Measurements from ENCODE around the gene FNBP1.
"Not testable (repeated sequence)": the region's sequence is repeated elsewhere in the genome, so short reads cannot be mapped to it uniquely, and the experiment has no call there.

The FNBP1 gene

DNA sequence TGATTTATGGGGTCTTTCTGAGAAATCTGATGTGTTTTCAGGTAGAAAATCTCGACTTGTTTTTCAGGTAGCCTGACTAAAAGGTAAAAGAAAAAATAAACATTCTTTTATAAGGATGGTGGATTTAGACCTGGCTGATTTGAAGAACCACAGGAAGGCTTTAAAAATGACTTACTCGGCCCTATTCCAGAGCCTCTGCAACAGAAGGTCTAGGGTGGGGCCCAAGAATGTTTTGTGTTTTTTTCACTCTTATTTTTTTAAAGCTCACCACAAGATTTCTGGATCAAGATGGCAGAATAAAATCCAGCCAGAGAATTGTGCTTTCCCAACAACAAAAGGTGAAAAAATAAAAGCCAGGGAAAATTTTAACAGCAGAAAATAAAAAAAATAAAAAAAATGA, 59.1 kb downstream of the FNBP1 start (continued):
- TF ChIP-seq, protein P1, sequence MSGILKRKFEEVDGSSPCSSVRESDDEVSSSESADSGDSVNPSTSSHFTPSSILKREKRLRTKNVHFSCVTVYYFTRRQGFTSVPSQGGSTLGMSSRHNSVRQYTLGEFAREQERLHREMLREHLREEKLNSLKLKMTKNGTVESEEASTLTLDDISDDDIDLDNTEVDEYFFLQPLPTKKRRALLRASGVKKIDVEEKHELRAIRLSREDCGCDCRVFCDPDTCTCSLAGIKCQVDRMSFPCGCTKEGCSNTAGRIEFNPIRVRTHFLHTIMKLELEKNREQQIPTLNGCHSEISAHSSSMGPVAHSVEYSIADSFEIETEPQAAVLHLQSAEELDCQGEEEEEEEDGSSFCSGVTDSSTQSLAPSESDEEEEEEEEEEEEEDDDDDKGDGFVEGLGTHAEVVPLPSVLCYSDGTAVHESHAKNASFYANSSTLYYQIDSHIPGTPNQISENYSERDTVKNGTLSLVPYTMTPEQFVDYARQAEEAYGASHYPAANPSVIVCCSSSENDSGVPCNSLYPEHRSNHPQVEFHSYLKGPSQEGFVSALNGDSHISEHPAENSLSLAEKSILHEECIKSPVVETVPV (CRISPR knock-in tag; IDR thresholded peaks at IDR 0.05), result no peak
- TF ChIP-seq ZFP3 (CRISPR knock-in tag; IDR thresholded peaks at IDR 0.05) (no peak), ZFP30 (CRISPR knock-in tag; IDR thresholded peaks at IDR 0.05) (no peak)
- TF ChIP-seq, protein P2, sequence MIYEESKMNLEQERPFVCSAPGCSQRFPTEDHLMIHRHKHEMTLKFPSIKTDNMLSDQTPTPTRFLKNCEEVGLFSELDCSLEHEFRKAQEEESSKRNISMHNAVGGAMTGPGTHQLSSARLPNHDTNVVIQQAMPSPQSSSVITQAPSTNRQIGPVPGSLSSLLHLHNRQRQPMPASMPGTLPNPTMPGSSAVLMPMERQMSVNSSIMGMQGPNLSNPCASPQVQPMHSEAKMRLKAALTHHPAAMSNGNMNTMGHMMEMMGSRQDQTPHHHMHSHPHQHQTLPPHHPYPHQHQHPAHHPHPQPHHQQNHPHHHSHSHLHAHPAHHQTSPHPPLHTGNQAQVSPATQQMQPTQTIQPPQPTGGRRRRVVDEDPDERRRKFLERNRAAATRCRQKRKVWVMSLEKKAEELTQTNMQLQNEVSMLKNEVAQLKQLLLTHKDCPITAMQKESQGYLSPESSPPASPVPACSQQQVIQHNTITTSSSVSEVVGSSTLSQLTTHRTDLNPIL (CRISPR knock-in tag; IDR thresholded peaks at IDR 0.05; ENCODE audit: low read depth), result no peak

DNA sequence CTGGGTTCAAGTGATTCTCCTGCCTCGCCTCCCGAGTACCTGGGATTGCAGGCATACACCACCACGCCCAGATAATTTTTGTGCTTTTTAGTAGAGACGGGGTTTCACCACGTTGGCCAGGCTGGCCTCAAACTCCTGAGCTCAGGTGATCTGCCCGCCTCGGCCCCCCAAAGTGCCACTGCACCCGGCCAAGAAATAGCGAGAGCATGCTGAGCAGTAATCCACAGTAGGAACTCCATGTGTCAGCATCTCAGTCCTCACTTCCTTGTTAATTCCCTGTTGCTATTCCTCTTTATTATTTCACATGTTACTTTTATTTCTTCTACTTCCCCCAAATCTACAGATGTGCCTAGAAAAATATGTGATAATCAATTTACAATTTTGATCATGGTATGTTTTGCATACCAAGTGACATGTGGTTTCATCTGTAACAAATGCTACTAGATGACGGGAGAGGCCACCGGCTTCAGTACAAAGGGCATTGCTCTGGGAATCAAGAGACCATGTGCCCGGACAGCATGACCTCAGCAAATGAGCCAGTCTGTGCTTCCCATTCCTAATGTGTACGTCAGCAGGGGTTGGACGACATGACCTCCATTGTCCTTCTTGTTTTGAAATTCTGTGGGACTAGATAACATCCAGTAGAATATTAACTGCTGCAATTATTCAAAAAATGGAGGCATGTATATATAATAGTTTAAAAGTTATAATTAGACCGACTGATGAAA, 61.6 kb downstream of the FNBP1 start:
- ATAC-seq, result no peak
- TF ChIP-seq, protein P3, sequence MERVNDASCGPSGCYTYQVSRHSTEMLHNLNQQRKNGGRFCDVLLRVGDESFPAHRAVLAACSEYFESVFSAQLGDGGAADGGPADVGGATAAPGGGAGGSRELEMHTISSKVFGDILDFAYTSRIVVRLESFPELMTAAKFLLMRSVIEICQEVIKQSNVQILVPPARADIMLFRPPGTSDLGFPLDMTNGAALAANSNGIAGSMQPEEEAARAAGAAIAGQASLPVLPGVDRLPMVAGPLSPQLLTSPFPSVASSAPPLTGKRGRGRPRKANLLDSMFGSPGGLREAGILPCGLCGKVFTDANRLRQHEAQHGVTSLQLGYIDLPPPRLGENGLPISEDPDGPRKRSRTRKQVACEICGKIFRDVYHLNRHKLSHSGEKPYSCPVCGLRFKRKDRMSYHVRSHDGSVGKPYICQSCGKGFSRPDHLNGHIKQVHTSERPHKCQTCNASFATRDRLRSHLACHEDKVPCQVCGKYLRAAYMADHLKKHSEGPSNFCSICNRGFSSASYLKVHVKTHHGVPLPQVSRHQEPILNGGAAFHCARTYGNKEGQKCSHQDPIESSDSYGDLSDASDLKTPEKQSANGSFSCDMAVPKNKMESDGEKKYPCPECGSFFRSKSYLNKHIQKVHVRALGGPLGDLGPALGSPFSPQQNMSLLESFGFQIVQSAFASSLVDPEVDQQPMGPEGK (CRISPR knock-in tag; IDR thresholded peaks at IDR 0.05; ENCODE audit: borderline replicate concordance), result no peak
- TF ChIP-seq GLIS3 (CRISPR knock-in tag; IDR thresholded peaks at IDR 0.05) (no peak), ZNF8 (CRISPR knock-in tag; IDR thresholded peaks at IDR 0.05) (no peak), TCF4 (CRISPR knock-in tag; IDR thresholded peaks at IDR 0.05; ENCODE audit: borderline replicate concordance) (no peak), ZNF565 (CRISPR knock-in tag; conservative IDR thresholded peaks at IDR 0.05; ENCODE audit: low read depth) (no peak), PPARA (CRISPR knock-in tag; IDR thresholded peaks at IDR 0.05; ENCODE audit: borderline replicate concordance) (no peak), ESRRG (CRISPR knock-in tag; IDR thresholded peaks at IDR 0.05) (no peak), RARB (CRISPR knock-in tag; IDR thresholded peaks at IDR 0.05) (no peak), ISL1 (CRISPR knock-in tag; IDR thresholded peaks at IDR 0.05) (no peak), OSR1 (CRISPR knock-in tag; IDR thresholded peaks at IDR 0.05) (no peak), ZC3H10 (CRISPR knock-in tag; IDR thresholded peaks at IDR 0.05) (no peak), ZFP3 (CRISPR knock-in tag; IDR thresholded peaks at IDR 0.05) (no peak), TOX (CRISPR knock-in tag; IDR thresholded peaks at IDR 0.05; ENCODE audit: borderline replicate concordance) (no peak)
- TF ChIP-seq, protein P4, sequence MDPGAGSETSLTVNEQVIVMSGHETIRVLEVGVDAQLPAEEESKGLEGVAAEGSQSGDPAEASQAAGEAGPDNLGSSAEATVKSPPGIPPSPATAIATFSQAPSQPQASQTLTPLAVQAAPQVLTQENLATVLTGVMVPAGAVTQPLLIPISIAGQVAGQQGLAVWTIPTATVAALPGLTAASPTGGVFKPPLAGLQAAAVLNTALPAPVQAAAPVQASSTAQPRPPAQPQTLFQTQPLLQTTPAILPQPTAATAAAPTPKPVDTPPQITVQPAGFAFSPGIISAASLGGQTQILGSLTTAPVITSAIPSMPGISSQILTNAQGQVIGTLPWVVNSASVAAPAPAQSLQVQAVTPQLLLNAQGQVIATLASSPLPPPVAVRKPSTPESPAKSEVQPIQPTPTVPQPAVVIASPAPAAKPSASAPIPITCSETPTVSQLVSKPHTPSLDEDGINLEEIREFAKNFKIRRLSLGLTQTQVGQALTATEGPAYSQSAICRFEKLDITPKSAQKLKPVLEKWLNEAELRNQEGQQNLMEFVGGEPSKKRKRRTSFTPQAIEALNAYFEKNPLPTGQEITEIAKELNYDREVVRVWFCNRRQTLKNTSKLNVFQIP (CRISPR knock-in tag; IDR thresholded peaks at IDR 0.05; ENCODE audit: borderline replicate concordance, low read depth), result no peak
- TF ChIP-seq, protein P5, sequence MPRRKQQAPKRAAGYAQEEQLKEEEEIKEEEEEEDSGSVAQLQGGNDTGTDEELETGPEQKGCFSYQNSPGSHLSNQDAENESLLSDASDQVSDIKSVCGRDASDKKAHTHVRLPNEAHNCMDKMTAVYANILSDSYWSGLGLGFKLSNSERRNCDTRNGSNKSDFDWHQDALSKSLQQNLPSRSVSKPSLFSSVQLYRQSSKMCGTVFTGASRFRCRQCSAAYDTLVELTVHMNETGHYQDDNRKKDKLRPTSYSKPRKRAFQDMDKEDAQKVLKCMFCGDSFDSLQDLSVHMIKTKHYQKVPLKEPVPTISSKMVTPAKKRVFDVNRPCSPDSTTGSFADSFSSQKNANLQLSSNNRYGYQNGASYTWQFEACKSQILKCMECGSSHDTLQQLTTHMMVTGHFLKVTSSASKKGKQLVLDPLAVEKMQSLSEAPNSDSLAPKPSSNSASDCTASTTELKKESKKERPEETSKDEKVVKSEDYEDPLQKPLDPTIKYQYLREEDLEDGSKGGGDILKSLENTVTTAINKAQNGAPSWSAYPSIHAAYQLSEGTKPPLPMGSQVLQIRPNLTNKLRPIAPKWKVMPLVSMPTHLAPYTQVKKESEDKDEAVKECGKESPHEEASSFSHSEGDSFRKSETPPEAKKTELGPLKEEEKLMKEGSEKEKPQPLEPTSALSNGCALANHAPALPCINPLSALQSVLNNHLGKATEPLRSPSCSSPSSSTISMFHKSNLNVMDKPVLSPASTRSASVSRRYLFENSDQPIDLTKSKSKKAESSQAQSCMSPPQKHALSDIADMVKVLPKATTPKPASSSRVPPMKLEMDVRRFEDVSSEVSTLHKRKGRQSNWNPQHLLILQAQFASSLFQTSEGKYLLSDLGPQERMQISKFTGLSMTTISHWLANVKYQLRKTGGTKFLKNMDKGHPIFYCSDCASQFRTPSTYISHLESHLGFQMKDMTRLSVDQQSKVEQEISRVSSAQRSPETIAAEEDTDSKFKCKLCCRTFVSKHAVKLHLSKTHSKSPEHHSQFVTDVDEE (CRISPR knock-in tag; IDR thresholded peaks at IDR 0.05), result no peak
- TF ChIP-seq, protein P2 (CRISPR knock-in tag; IDR thresholded peaks at IDR 0.05; ENCODE audit: low read depth), result no peak
- TF ChIP-seq, protein P1 (CRISPR knock-in tag; IDR thresholded peaks at IDR 0.05), result no peak

DNA sequence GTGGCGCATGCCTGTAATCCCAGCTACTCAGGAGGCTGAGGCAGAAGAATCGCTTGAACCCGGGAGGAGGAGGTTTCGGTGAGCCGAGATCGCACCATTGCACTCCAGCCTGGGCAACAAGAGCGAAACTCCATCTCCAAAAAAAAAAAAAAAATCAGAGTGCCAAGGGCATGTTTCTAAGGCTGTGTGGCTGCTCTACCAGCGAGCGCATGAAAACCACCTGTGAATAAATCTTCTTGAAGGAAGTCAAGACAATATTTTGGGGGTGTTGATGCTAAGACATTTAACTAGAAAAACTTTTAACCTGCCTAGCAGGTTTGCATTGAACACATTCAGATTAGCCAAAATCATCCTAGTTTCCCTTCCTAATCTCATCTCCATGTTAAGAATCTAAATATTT, 62.8 kb downstream of the FNBP1 start:
- ATAC-seq, result not testable (repeated sequence)

Measured in SK-N-SH treated with all-trans-retinoic acid at 6 μM for 48 hours (cell line).